ENCODE measurements around the gene AGBL1. TPM values are rescaled to one million over a fixed set of nuclear protein-coding genes. Genes with fewer than 3 reads are reported as not detected.

The AGBL1 gene
- total RNA-seq, 6 experiments from 2014 or later: not detected

DNA sequence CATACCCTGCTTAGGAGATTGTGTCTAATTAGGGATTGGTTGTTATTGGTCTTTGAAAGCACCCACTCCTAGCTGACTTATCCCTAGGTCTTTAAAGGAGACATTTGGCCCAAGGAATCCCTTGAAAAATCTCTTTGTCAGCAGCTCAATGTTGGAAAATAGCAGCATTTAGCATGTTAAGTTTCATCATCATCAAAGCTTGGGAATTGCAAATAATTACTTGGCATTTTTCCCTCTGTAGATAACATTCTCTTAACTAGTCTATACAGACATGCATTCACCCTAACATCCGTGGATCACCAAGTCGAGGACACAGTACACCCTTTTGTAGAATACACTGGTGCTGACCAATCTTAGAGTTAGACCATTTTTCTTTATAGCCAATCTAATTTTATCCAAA, 332.2 kb downstream of the AGBL1 start:
- peaks cover 42% of the 10 kb centered on the region for H3K9me3 Mint-ChIP-seq
- H3K4me1 Mint-ChIP-seq (ENCODE audit: low read depth): no peaks in the 10 kb centered on the region
- TF ChIP-seq, protein P1, sequence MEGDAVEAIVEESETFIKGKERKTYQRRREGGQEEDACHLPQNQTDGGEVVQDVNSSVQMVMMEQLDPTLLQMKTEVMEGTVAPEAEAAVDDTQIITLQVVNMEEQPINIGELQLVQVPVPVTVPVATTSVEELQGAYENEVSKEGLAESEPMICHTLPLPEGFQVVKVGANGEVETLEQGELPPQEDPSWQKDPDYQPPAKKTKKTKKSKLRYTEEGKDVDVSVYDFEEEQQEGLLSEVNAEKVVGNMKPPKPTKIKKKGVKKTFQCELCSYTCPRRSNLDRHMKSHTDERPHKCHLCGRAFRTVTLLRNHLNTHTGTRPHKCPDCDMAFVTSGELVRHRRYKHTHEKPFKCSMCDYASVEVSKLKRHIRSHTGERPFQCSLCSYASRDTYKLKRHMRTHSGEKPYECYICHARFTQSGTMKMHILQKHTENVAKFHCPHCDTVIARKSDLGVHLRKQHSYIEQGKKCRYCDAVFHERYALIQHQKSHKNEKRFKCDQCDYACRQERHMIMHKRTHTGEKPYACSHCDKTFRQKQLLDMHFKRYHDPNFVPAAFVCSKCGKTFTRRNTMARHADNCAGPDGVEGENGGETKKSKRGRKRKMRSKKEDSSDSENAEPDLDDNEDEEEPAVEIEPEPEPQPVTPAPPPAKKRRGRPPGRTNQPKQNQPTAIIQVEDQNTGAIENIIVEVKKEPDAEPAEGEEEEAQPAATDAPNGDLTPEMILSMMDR (IDR thresholded peaks at IDR 0.05): no peak
- no peak overlapping the region for H3K4me3 Mint-ChIP-seq
- H3K27me3 Mint-ChIP-seq (ENCODE audit: insufficient read depth): no peaks in the 10 kb centered on the region
- H3K27ac Mint-ChIP-seq: no peak overlapping the region
- H3K36me3 Mint-ChIP-seq (ENCODE audit: low read depth): no peaks in the 10 kb centered on the region; the same call in 1 of the 2 replicates
- no peak for DNase-seq

GRCh38 chr15:86413191-86413590, 333.5 kb downstream of the AGBL1 start:
- Mint-ChIP-seq H3K4me3 (no peak overlapping the region), H3K36me3 (ENCODE audit: low read depth) (no peaks in the 10 kb centered on the region; the same call in 1 of the 2 replicates), H3K9me3 (peaks cover 53% of the 10 kb centered on the region), H3K27me3 (ENCODE audit: insufficient read depth) (no peaks in the 10 kb centered on the region), H3K27ac (no peak overlapping the region), H3K4me1 (ENCODE audit: low read depth) (no peaks in the 10 kb centered on the region)
- DNase-seq: no peak
- TF ChIP-seq, protein P1 (IDR thresholded peaks at IDR 0.05): no peak

GRCh38 chr15:86425746-86426145, 346.1 kb downstream of the AGBL1 start:
- H3K27me3 Mint-ChIP-seq (ENCODE audit: insufficient read depth): no peaks in the 10 kb centered on the region
- TF ChIP-seq, protein P1 (IDR thresholded peaks at IDR 0.05): no peak
- no peaks in the 10 kb centered on the region for H3K36me3 Mint-ChIP-seq (ENCODE audit: low read depth)
- no peak overlapping the region for H3K27ac Mint-ChIP-seq
- DNase-seq: no peak
- H3K4me3 Mint-ChIP-seq: no peak overlapping the region
- no peaks in the 10 kb centered on the region for H3K4me1 Mint-ChIP-seq (ENCODE audit: low read depth)
- H3K9me3 Mint-ChIP-seq: peaks cover 41% of the 10 kb centered on the region

DNA sequence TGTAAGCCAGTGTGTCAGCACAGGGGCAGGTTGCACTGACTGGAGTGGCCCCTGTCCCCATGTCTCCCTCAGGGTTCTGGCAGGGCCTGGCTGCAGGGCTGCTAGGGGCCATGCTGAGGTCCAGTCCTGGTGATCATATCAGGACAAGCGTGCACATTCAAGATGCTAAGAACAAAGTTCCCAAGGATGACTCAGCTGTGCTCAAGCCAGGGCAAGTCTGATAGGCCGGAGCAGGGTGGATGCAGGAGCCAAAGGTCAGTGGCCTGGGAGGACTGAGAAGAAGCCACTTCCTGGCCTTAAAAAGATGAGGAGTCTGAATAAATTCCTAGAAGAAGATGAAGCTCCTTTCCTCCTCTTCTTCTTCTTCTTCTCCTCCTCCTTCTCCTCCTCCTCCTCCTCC, 353.2 kb downstream of the AGBL1 start:
- no peak for DNase-seq
- no peaks in the 10 kb centered on the region for H3K36me3 Mint-ChIP-seq (ENCODE audit: low read depth)
- H3K27me3 Mint-ChIP-seq (ENCODE audit: insufficient read depth): no peaks in the 10 kb centered on the region; the same call in 1 of the 2 replicates
- H3K4me1 Mint-ChIP-seq (ENCODE audit: low read depth): no peaks in the 10 kb centered on the region
- H3K4me3 Mint-ChIP-seq: no peak overlapping the region
- TF ChIP-seq, protein P1 (IDR thresholded peaks at IDR 0.05): no peak
- H3K27ac Mint-ChIP-seq: no peak overlapping the region
- peaks cover 47% of the 10 kb centered on the region for H3K9me3 Mint-ChIP-seq

DNA sequence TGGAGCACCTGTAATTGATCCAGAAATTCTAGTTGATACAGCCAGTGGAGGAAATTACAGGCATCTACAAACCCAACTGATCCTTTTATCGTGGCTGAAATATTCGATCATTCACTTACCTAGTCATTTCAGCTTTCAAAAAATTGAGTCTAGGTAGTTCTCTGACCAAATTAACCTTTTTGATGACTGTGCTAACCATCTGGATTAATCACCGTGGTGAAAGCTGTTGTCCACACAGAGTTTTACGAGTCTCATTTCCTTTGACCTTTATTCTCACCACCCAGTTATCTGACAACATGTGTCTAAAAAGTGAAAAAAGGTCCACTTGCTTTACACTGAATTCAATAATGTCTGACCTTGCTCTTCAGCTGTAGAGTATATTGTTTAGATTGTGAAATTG, 354.3 kb downstream of the AGBL1 start:
- H3K27ac Mint-ChIP-seq: no peak overlapping the region
- 0 out of 2 replicates have a peak, but pooled peaks cover under 1% of the 10 kb centered on the region for H3K36me3 Mint-ChIP-seq (ENCODE audit: low read depth)
- no peaks in the 10 kb centered on the region; the same call in 1 of the 2 replicates for H3K27me3 Mint-ChIP-seq (ENCODE audit: insufficient read depth)
- TF ChIP-seq, protein P1 (IDR thresholded peaks at IDR 0.05): no peak
- no peak overlapping the region for H3K4me3 Mint-ChIP-seq
- H3K4me1 Mint-ChIP-seq (ENCODE audit: low read depth): no peaks in the 10 kb centered on the region
- no peak for DNase-seq
- peaks cover 49% of the 10 kb centered on the region for H3K9me3 Mint-ChIP-seq

- TF ChIP-seq, protein P1 (IDR thresholded peaks at IDR 0.05): no peak
- no peak for DNase-seq
- H3K27ac Mint-ChIP-seq: no peak overlapping the region
- no peaks in the 10 kb centered on the region for H3K4me1 Mint-ChIP-seq (ENCODE audit: low read depth)
- H3K27me3 Mint-ChIP-seq (ENCODE audit: insufficient read depth): no peaks in the 10 kb centered on the region; the same call in 1 of the 2 replicates
- peaks cover 6% of the 10 kb centered on the region; the same call in 1 of the 2 replicates for H3K36me3 Mint-ChIP-seq (ENCODE audit: low read depth)
- H3K9me3 Mint-ChIP-seq: peaks cover 28% of the 10 kb centered on the region
- no peak overlapping the region for H3K4me3 Mint-ChIP-seq
Observed at GRCh38 chr15:86439614-86440013, 359.9 kb downstream of the AGBL1 start.

Measured in HFFc6 (cell line).